Measurements from ENCODE around the gene TMEM259. TPM values are rescaled to one million over a fixed set of nuclear protein-coding genes. Genes with fewer than 3 reads are reported as not detected.

The TMEM259 gene
- polyA plus RNA-seq, 3 donors from 2014 or later, result 45.6 to 102 (median 61.1) TPM

DNA sequence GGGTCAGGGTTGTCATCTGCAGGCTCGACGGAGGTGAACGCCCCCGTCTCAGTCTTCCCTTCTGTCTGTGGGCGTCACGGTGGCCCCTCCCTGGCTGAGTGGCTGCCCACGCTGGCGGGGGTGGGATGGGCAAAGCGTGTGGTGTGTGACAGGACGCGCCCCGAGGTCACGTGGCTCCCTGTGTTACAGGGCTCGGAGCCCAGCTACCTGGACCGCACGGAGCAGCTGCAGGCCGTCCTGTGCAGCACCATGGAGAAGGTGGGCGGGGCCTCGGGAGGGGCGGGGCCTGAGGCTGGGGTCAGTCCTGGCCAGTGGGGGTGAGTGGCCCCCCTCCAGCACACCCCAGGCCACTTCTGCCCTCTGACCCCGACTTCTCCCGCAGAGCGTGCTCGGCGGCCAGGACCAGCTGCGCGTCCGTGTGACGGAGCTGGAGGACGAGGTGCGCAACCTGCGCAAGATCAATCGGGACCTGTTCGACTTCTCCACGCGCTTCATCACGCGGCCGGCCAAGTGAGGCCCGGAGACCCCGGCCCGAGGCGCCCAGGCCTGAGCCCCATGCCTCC is 27.0 kb downstream of the TMEM259 start:
- peaks cover 15 to 20% (median 18%) of the 10 kb centered on the region in 3 donors for H3K27me3 Mint-ChIP-seq (ENCODE audit: low read depth in 3 of 3)
- peaks cover 8 to 18% of the 10 kb centered on the region in 2 donors for H3K4me1 Mint-ChIP-seq
- no peak overlapping the region for H3K4me3 Mint-ChIP-seq
- H3K36me3 Mint-ChIP-seq, result no peaks in the 10 kb centered on the region
- no peak for DNase-seq
- H3K27ac Mint-ChIP-seq, result no peak overlapping the region
- H3K9me3 Mint-ChIP-seq, result no peaks in the 10 kb centered on the region

- Mint-ChIP-seq H3K4me3 (no peak overlapping the region), H3K9me3 (no peaks in the 10 kb centered on the region), H3K36me3 (no peaks in the 10 kb centered on the region), H3K27me3 (ENCODE audit: low read depth in 3 of 3) (peaks cover 14 to 19% (median 15%) of the 10 kb centered on the region in 3 donors), H3K27ac (peak overlapping the region in 2 of 6 donors; percentile 7 to 62), H3K4me1 (peaks cover 13 to 20% of the 10 kb centered on the region in 2 donors)
- DNase-seq, result no peak
Observed at GRCh38 chr19:993361-993830, 27.5 kb downstream of the TMEM259 start.

GRCh38 chr19:992670-993055 is 28.3 kb downstream of the TMEM259 start:
- Mint-ChIP-seq H3K4me3 (no peak overlapping the region), H3K27me3 (ENCODE audit: low read depth in 3 of 3) (peaks cover 6 to 12% (median 8%) of the 10 kb centered on the region in 3 donors), H3K27ac (peak overlapping the region in 3 of 6 donors; percentile 32 to 71 (median 55)), H3K36me3 (no peaks in the 10 kb centered on the region), H3K4me1 (peaks cover 13 to 19% of the 10 kb centered on the region in 2 donors), H3K9me3 (no peaks in the 10 kb centered on the region)
- DNase-seq, result no peak

- no peak overlapping the region for H3K4me3 Mint-ChIP-seq
- no peaks in the 10 kb centered on the region for H3K9me3 Mint-ChIP-seq
- H3K27me3 Mint-ChIP-seq (ENCODE audit: low read depth in 3 of 3), result peaks cover 5 to 10% (median 6%) of the 10 kb centered on the region in 3 donors
- H3K27ac Mint-ChIP-seq, result no peak overlapping the region
- H3K36me3 Mint-ChIP-seq, result no peaks in the 10 kb centered on the region
- peaks cover 13 to 18% of the 10 kb centered on the region in 2 donors for H3K4me1 Mint-ChIP-seq
- no peak for DNase-seq
Observed at GRCh38 chr19:991932-992669, 28.8 kb downstream of the TMEM259 start.

DNA sequence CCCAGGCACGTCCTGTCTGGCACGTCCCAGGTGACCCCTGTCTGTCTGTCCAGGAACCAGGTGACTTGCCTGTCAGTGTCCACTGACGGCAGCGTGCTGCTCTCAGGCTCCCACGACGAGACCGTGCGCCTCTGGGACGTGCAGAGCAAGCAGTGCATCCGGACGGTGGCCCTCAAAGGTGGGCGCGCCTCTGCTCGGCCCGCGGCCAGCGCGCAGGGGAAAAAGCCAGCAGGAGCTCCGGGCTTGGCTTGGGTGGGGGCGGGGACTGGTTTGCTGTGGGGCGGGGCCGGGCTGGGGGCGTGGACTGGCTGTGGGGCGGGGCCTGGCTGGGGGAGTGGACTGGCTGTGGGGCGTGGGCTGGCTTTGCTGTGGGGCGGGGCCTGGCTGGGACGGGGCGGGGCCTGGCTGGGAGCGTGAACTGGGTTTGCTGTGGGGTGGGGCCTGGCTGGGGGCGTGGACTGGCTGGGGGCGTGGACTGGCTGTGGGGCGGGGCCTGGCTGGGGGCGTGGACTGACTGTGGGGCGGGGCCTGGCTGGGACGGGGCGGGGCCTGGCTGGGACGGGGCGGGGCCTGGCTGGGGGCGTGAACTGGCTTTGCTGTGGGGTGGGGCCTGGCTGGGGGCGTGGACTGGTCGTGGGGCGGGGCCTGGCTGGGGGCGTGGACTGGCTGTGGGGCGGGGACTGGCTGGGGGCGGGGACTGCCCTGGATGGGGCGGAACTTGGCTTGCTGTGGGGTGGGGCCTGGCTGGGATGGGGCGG is 29.6 kb downstream of the TMEM259 start:
- Mint-ChIP-seq H3K27ac (no peak overlapping the region), H3K9me3 (no peaks in the 10 kb centered on the region), H3K27me3 (ENCODE audit: low read depth in 3 of 3) (peaks cover under 1 to 6% (median 2%) of the 10 kb centered on the region in 3 donors), H3K4me3 (no peak overlapping the region), H3K4me1 (peaks cover 10 to 14% of the 10 kb centered on the region in 2 donors), H3K36me3 (no peaks in the 10 kb centered on the region)
- DNase-seq, result peak; percentile 33 to 44 (median 34)

DNA sequence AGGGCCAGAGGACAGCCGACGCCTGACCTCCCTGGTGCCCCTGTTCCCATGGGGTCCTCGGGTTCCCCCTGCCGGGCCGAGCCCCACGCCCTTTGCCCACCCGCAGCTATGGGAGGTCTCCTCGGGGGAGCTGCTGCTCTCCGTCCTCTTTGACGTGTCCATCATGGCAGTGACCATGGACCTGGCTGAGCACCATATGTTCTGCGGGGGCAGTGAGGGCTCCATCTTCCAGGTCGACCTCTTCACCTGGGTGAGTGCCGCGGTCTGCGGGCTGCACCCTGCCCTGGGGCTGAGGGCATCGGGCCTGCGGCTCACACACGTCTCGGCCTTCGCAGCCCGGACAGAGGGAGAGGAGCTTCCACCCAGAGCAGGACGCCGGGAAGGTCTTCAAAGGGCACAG is 30.2 kb downstream of the TMEM259 start:
- Mint-ChIP-seq H3K9me3 (no peaks in the 10 kb centered on the region), H3K4me3 (no peak overlapping the region), H3K27ac (no peak overlapping the region), H3K27me3 (ENCODE audit: low read depth in 3 of 3) (peaks cover 0 to 3% (median 0%) of the 10 kb centered on the region in 3 donors), H3K36me3 (no peaks in the 10 kb centered on the region), H3K4me1 (peaks cover 9 to 12% of the 10 kb centered on the region in 2 donors)
- no peak for DNase-seq

GRCh38 chr19:990119-990571 is 30.8 kb downstream of the TMEM259 start:
- Mint-ChIP-seq H3K4me1 (peaks cover 11 to 15% of the 10 kb centered on the region in 2 donors), H3K27me3 (ENCODE audit: low read depth in 3 of 3) (no peaks in the 10 kb centered on the region), H3K27ac (peak overlapping the region in 1 of 6 donors; percentile 32), H3K4me3 (no peak overlapping the region), H3K36me3 (no peaks in the 10 kb centered on the region), H3K9me3 (no peaks in the 10 kb centered on the region)
- DNase-seq, result no peak

DNA sequence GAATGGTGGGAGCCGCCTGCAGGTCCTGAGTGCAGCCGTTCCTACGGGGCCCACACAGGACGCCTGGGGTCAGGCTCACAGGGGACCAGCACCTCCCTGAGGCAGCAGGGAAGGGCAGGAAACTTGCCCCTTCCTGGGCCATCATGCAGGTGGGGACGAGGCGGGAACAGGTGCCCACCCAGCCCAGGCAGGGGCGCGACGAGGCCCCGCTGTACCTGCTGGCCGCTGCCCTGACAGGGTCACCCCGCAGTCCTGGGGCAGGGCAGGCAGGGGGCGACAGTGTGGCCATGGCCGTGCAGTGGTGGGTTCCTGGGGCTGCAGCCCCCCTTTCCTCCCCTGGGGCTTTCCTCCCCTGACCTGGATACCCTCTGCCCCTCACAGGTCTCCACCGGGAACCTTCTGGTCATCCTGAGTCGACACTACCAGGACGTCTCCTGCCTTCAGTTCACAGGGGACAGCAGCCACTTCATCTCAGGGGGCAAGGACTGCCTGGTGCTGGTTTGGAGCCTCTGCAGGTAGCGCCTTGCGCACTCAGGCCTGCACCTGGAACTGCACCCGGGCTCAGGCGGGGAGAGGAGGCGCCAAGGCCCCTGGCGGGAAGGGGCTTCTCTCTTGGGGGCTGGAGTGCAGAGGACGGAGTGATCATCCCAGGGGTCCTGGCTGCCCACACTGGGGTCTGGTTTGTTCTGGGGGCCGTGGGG is 31.4 kb downstream of the TMEM259 start:
- Mint-ChIP-seq H3K27me3 (ENCODE audit: low read depth in 3 of 3) (no peaks in the 10 kb centered on the region), H3K27ac (peak overlapping the region in 2 of 6 donors; percentile 17 to 59)

GRCh38 chr19:988510-988909 is 32.4 kb downstream of the TMEM259 start:
- Mint-ChIP-seq H3K4me3 (peak overlapping the region in 2 of 5 donors; percentile 18 to 47), H3K27ac (peak overlapping the region in 1 of 6 donors; percentile 7), H3K27me3 (ENCODE audit: low read depth in 3 of 3) (no peaks in the 10 kb centered on the region), H3K4me1 (peaks cover 22 to 30% of the 10 kb centered on the region in 2 donors), H3K9me3 (no peaks in the 10 kb centered on the region), H3K36me3 (no peaks in the 10 kb centered on the region)
- DNase-seq, result no peak

More for the DNA sequence above, 31.4 kb downstream of the TMEM259 start:
- Mint-ChIP-seq H3K4me1 (peaks cover 17 to 22% of the 10 kb centered on the region in 2 donors), H3K9me3 (no peaks in the 10 kb centered on the region), H3K4me3 (no peak overlapping the region), H3K36me3 (no peaks in the 10 kb centered on the region)
- no peak for DNase-seq

DNA sequence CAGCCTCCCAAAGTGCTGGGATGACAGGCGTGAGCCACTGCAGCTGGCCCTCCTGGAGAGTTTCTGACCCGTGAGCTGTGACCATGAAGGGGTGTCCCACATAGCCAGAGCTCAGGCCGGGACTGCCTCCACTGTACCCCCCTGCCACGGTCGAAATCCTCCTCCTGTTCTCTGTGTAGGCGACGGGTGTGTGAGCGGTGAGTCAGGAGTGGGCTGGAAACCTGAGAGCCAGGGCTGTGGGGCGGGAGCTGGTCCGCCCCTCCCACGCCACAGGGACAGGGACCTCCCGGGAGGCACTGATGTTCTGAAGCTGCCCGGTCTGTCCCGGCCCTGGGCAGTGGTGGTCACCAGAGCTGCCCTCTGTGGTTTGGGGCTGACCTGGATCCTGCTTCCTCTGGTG is 32.8 kb downstream of the TMEM259 start:
- no peaks in the 10 kb centered on the region for H3K27me3 Mint-ChIP-seq (ENCODE audit: low read depth in 3 of 3)
- H3K9me3 Mint-ChIP-seq, result no peaks in the 10 kb centered on the region
- DNase-seq, result no peak
- no peaks in the 10 kb centered on the region for H3K36me3 Mint-ChIP-seq
- no peak overlapping the region for H3K27ac Mint-ChIP-seq
- H3K4me1 Mint-ChIP-seq, result peaks cover 22 to 31% of the 10 kb centered on the region in 2 donors
- no peak overlapping the region for H3K4me3 Mint-ChIP-seq

- Mint-ChIP-seq H3K4me3 (peak overlapping the region in 4 of 5 donors; percentile 6 to 94 (median 48)), H3K4me1 (peaks cover 22 to 33% of the 10 kb centered on the region in 2 donors), H3K9me3 (no peaks in the 10 kb centered on the region), H3K27me3 (ENCODE audit: low read depth in 3 of 3) (peaks cover 0 to 1% (median 0%) of the 10 kb centered on the region in 3 donors), H3K27ac (no peak overlapping the region), H3K36me3 (no peaks in the 10 kb centered on the region)
- no peak for DNase-seq
Observed at GRCh38 chr19:986083-986482, 34.8 kb downstream of the TMEM259 start.

GRCh38 chr19:984165-984967 is 36.6 kb downstream of the TMEM259 start, which contains the start of gene WDR18:
Gene WDR18, plus strand, starts transcription at chr19:984345. Its CDS starts 9 bp downstream, at chr19:984354.
- Mint-ChIP-seq H3K9me3 (no peaks in the 10 kb centered on the region), H3K4me1 (peaks cover 22 to 30% of the 10 kb centered on the region in 2 donors), H3K27ac (peak within 1 kb of the TSS; percentile 65 to 93 (median 87)), H3K4me3 (peak within 1 kb of the TSS; percentile 87 to 94 (median 92)), H3K36me3 (no peaks in the 10 kb centered on the region), H3K27me3 (ENCODE audit: low read depth in 3 of 3) (peaks cover 0 to 1% (median 0%) of the 10 kb centered on the region in 3 donors)
- DNase-seq, result peak; percentile 88 to 91 (median 90)
